T-cell (primary cell): ENCODE measurements around the gene PKIB. TPM values are rescaled to one million over a fixed set of nuclear protein-coding genes. Genes with fewer than 3 reads are reported as not detected.

ENCODE experiments used
- ATAC-seq, 4 experiments: fragments of 200-7000 bp in 3 of 4; fragments of 150-1000 bp in 1 of 4; cut with Tn5 transposase; replicated peaks in 1 of 4; 1 replicate in 3 of 4; 2 replicates in 1 of 4; pipeline ENCODE4 v1.10.0; 2021; ENCODE audit warnings: moderate library complexity in 3 of 4, mild to moderate bottlenecking in 2 of 4, moderate number of reproducible peaks in 1 of 4
- CTCF ChIA-PET, 2 donors: fragments of 300-600 bp; sonication (Branson Sonifier 250); formaldehyde crosslinking; loops; one replicate each; lab custom pipeline; 2022; ENCODE audit warnings: antibody characterized with exemption in 2 of 2; lab: Charles Lee
- POLR2A ChIA-PET, 2 donors: fragments of 300-600 bp; sonication (Branson Sonifier 250); formaldehyde crosslinking; loops; one replicate each; lab custom pipeline; 2022; ENCODE audit warnings: antibody characterized with exemption in 2 of 2; lab: Charles Lee
- DNase-seq, 35 experiments: peaks; one replicate each; pipeline versions ENCODE4 v3.0.0 to v3.0.0-alpha.2; 2013 to 2023
- H3K27ac ChIP-seq: one replicate; pipeline ENCODE4 v1.5.1; 2013; ENCODE audit warnings: low read length
- H3K27me3 ChIP-seq, 2 experiments: replicated peaks in 1 of 2; 1 replicate in 1 of 2; 2 replicates in 1 of 2; pipeline versions ENCODE4 v1.6.1 to v1.7.0; 2013; ENCODE audit warnings: low read length in 1 of 2, mixed read lengths in 1 of 2; ENCODE audit not compliant: control insufficient read depth in 2 of 2, insufficient read depth in 2 of 2; ENCODE audit errors: extremely low read depth in 1 of 2
- H3K36me3 ChIP-seq, 2 donors: 1 replicate in 1 of 2; 2 replicates in 1 of 2; pipeline versions ENCODE4 v1.6.1 to v1.7.0; 2013; ENCODE audit warnings: low read length in 1 of 2; ENCODE audit not compliant: control insufficient read depth in 2 of 2, insufficient read depth in 1 of 2; ENCODE audit errors: extremely low read depth in 1 of 2
- H3K4me1 ChIP-seq, 2 experiments: 1 replicate in 1 of 2; 2 replicates in 1 of 2; pipeline versions ENCODE4 v1.6.1 to v1.7.0; 2013; ENCODE audit warnings: low read length in 2 of 2, mixed read lengths in 1 of 2; ENCODE audit not compliant: insufficient read depth in 2 of 2, control insufficient read depth in 1 of 2; ENCODE audit errors: extremely low read depth in 1 of 2
- H3K4me3 ChIP-seq, 2 donors: 1 replicate in 1 of 2; 2 replicates in 1 of 2; pipeline versions ENCODE4 v1.5.1 to v1.7.0; 2013; ENCODE audit warnings: mild to moderate bottlenecking in 2 of 2, low read length in 1 of 2, moderate library complexity in 1 of 2; ENCODE audit not compliant: control insufficient read depth in 1 of 2; ENCODE audit errors: extremely low read depth in 1 of 2
- H3K9me3 ChIP-seq: 2 replicates; pipeline ENCODE4 v1.7.0; 2013
- H3K27ac Mint-ChIP-seq, 2 donors: one replicate each; pipeline ENCODE4 v1.8.0; 2020 to 2021; ENCODE audit warnings: mild to moderate bottlenecking in 2 of 2, mixed read lengths in 2 of 2
- H3K27me3 Mint-ChIP-seq, 2 donors: one replicate each; pipeline ENCODE4 v1.8.0; 2021 to 2022; ENCODE audit warnings: mixed read lengths in 2 of 2
- H3K36me3 Mint-ChIP-seq: one replicate; pipeline ENCODE4 v1.8.0; 2021; ENCODE audit warnings: mixed read lengths
- H3K4me1 Mint-ChIP-seq, 3 donors: one replicate each; pipeline ENCODE4 v1.8.0; 2020 to 2022; ENCODE audit warnings: mixed read lengths in 3 of 3, mild to moderate bottlenecking in 1 of 3
- H3K4me3 Mint-ChIP-seq, 3 donors: one replicate each; pipeline ENCODE4 v1.8.0; 2020 to 2022; ENCODE audit warnings: mild to moderate bottlenecking in 3 of 3, mixed read lengths in 3 of 3, moderate library complexity in 3 of 3
- H3K9me3 Mint-ChIP-seq, 3 donors: one replicate each; pipeline ENCODE4 v1.8.0; 2020 to 2022; ENCODE audit warnings: mixed read lengths in 3 of 3
- WGBS: methylation state at CpG from one replicate; pipeline ENCODE4 v1.1.5; 2013; ENCODE audit warnings: missing lambda C conversion rate; ENCODE audit not compliant: insufficient coverage; 5-methylcytosine and 5-hydroxymethylcytosine counted together
- total RNA-seq, 35 experiments: library from RNA in 6 of 35; stranded (reverse) in 6 of 35; fragments of 120-200 nt in 1 of 35; gene quantifications; one replicate each; pipeline versions ENCODE4 v1.2.1 to v1.2.4 and lab custom pipeline; 2013 to 2026

The PKIB gene
- total RNA-seq, 5 donors from 2014 or later (not counting 1 experiment from before 2014, with no cell fraction given), result 0.47 to 2.1 (median 1.1) TPM

- Mint-ChIP-seq H3K27me3 (peaks cover 2 to 6% of the 10 kb centered on the region in 2 donors), H3K9me3 (no peaks in the 10 kb centered on the region), H3K4me1 (no peaks in the 10 kb centered on the region), H3K36me3 (no peaks in the 10 kb centered on the region), H3K4me3 (no peak overlapping the region), H3K27ac (no peak overlapping the region)
- H3K4me1 ChIP-seq, result no peaks in the 10 kb centered on the region
- no peak overlapping the region for H3K4me3 ChIP-seq
- no peaks in the 10 kb centered on the region for H3K36me3 ChIP-seq
- H3K9me3 ChIP-seq, result no peaks in the 10 kb centered on the region
- ATAC-seq, result no peak
- no peak overlapping the region for H3K27ac ChIP-seq
- ChIA-PET CTCF (no interaction called here), POLR2A (no interaction called here)
- no peak for DNase-seq
- 33% methylated on average over 3 of the region's 3 CpGs for WGBS
- no peaks in the 10 kb centered on the region for H3K27me3 ChIP-seq
These were observed 101.9 kb downstream of the PKIB start for GRCh38 chr6:122712093-122712447.

DNA sequence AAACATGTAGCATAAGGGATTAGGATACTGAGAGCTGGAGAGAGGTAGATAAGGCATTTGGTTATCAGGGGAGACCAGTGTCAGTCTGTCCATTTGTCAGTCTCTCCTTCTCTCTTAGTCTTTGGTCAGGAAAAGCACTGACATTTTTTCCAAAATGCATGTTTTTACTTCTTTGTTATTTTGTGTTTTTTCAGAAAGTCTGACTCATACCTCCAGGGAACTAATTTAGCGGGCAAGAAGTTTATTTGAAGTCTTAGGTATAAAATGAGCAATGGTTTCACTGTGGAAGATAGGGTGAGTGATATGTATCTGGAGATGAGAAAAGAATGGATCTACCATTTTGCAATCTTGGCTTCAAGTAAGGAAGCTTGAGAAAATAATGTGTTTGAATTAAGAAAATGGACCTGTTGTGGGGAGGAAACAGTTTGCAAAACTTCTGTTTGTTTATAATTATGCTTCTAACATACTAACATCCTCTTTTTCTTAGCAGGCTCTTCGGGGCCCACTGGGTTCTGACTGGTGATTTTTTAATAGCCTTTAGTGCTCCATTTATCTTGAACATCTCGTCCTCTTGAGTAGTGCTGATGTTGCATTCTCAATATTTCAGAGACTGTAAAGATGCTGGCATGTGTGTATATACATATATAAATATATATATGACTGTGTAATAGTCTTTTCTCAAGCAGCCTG lies 102.4 kb downstream of the PKIB start:
- H3K27me3 Mint-ChIP-seq, result peaks cover 2 to 6% of the 10 kb centered on the region in 2 donors
- Histone ChIP-seq H3K4me3 (no peak overlapping the region), H3K9me3 (no peaks in the 10 kb centered on the region), H3K27ac (no peak overlapping the region), H3K27me3 (no peaks in the 10 kb centered on the region), H3K36me3 (no peaks in the 10 kb centered on the region), H3K4me1 (no peaks in the 10 kb centered on the region)
- H3K4me1 Mint-ChIP-seq, result no peaks in the 10 kb centered on the region
- no peaks in the 10 kb centered on the region for H3K36me3 Mint-ChIP-seq
- POLR2A ChIA-PET, result no interaction called here
- no peak overlapping the region for H3K4me3 Mint-ChIP-seq
- H3K27ac Mint-ChIP-seq, result no peak overlapping the region
- ATAC-seq (no peak), DNase-seq (no peak)
- no peaks in the 10 kb centered on the region for H3K9me3 Mint-ChIP-seq
- CTCF ChIA-PET, result no interaction called here
- 89% methylated on average over 1 of the region's 3 CpGs for WGBS

- no peak for ATAC-seq
- Histone ChIP-seq H3K9me3 (no peaks in the 10 kb centered on the region), H3K27ac (no peak overlapping the region), H3K36me3 (no peaks in the 10 kb centered on the region), H3K4me1 (no peaks in the 10 kb centered on the region), H3K27me3 (no peaks in the 10 kb centered on the region), H3K4me3 (no peak overlapping the region)
- Mint-ChIP-seq H3K4me1 (no peaks in the 10 kb centered on the region), H3K27me3 (peaks cover 2% of the 10 kb centered on the region in 2 donors), H3K4me3 (no peak overlapping the region), H3K27ac (no peak overlapping the region), H3K9me3 (no peaks in the 10 kb centered on the region), H3K36me3 (no peaks in the 10 kb centered on the region)
- ChIA-PET POLR2A (no interaction called here), CTCF (no interaction called here)
- WGBS, result 90% methylated on average over 2 of the region's 3 CpGs
- no peak for DNase-seq
These were observed 102.9 kb downstream of the PKIB start for GRCh38 chr6:122713138-122713537.

- WGBS, result 92% methylated on average over 3 of the region's 5 CpGs
- no peaks in the 10 kb centered on the region for H3K27me3 ChIP-seq
- CTCF ChIA-PET, result interaction anchor here in 1 of 2 donors (0.7 kb wide), 1 partner anchor 1080 kb away, joined by 3 read pairs; no protein-coding TSS in a partner anchor
- H3K27me3 Mint-ChIP-seq, result peaks cover 2 to 3% of the 10 kb centered on the region in 2 donors
- no peak overlapping the region for H3K4me3 ChIP-seq
- no peak overlapping the region for H3K4me3 Mint-ChIP-seq
- no peaks in the 10 kb centered on the region for H3K36me3 ChIP-seq
- H3K27ac Mint-ChIP-seq, result no peak overlapping the region
- no peak overlapping the region for H3K27ac ChIP-seq
- H3K9me3 Mint-ChIP-seq, result no peaks in the 10 kb centered on the region
- no peaks in the 10 kb centered on the region for H3K36me3 Mint-ChIP-seq
- ATAC-seq, result no peak
- H3K4me1 Mint-ChIP-seq, result no peaks in the 10 kb centered on the region
- POLR2A ChIA-PET, result no interaction called here
- DNase-seq, result no peak
- no peaks in the 10 kb centered on the region for H3K9me3 ChIP-seq
- H3K4me1 ChIP-seq, result no peaks in the 10 kb centered on the region
These were observed 103.9 kb downstream of the PKIB start for GRCh38 chr6:122714059-122714458.

DNA sequence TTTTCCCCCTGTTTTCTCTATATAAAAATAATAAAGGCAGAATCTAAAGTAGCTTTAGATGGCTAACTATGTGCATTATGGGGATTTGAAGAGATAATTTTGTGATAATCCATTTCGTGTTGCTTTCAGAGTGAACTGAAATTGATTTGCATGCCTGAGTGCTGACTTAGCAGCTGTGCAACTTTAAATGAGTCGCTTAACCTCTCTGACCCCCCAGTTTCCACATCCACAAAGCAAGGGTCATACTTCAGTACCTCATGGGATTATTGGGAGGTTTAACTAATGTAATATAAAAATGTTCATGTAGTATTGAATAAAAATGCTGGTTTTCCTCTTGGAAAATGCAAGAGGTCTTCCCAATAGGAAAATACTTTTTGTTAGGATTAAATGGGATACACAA lies 105.5 kb downstream of the PKIB start:
- Histone ChIP-seq H3K27me3 (no peaks in the 10 kb centered on the region), H3K4me1 (no peaks in the 10 kb centered on the region), H3K4me3 (no peak overlapping the region), H3K36me3 (no peaks in the 10 kb centered on the region), H3K27ac (no peak overlapping the region), H3K9me3 (no peaks in the 10 kb centered on the region)
- no peaks in the 10 kb centered on the region for H3K9me3 Mint-ChIP-seq
- no peak overlapping the region for H3K4me3 Mint-ChIP-seq
- H3K27me3 Mint-ChIP-seq, result peaks cover 2 to 10% of the 10 kb centered on the region in 2 donors
- WGBS, result 80% methylated on average over 1 of the region's 2 CpGs
- DNase-seq (no peak), ATAC-seq (no peak)
- no peaks in the 10 kb centered on the region for H3K36me3 Mint-ChIP-seq
- H3K4me1 Mint-ChIP-seq, result no peaks in the 10 kb centered on the region
- POLR2A ChIA-PET, result no interaction called here
- no peak overlapping the region for H3K27ac Mint-ChIP-seq
- CTCF ChIA-PET, result interaction anchor here in 1 of 2 donors (0.6 kb wide), 1 partner anchor 633 kb away, joined by 3 read pairs; no protein-coding TSS in a partner anchor

- ATAC-seq, result no peak
- H3K36me3 ChIP-seq, result no peaks in the 10 kb centered on the region
- DNase-seq, result no peak
- H3K27me3 Mint-ChIP-seq, result peaks cover 2 to 10% of the 10 kb centered on the region in 2 donors
- WGBS, result 25% methylated on average over 2 of the region's 2 CpGs
- CTCF ChIA-PET, result no interaction called here
- H3K9me3 Mint-ChIP-seq, result no peaks in the 10 kb centered on the region
- H3K27ac ChIP-seq, result no peak overlapping the region
- no peaks in the 10 kb centered on the region for H3K36me3 Mint-ChIP-seq
- no peaks in the 10 kb centered on the region for H3K27me3 ChIP-seq
- H3K27ac Mint-ChIP-seq, result no peak overlapping the region
- H3K9me3 ChIP-seq, result no peaks in the 10 kb centered on the region
- no peaks in the 10 kb centered on the region for H3K4me1 ChIP-seq
- H3K4me3 ChIP-seq, result no peak overlapping the region
- POLR2A ChIA-PET, result no interaction called here
- no peak overlapping the region for H3K4me3 Mint-ChIP-seq
- H3K4me1 Mint-ChIP-seq, result no peaks in the 10 kb centered on the region
These were observed 107.1 kb downstream of the PKIB start for GRCh38 chr6:122717350-122717749.
